Ovary (tissue), 3 donors: ENCODE measurements around the gene SPATA4.

ENCODE experiments used
- POLR2A ChIP-seq: fragments of 450-650 bp; IDR thresholded peaks from one replicate; pipeline ENCODE4 v1.6.1; 2017; ENCODE audit warnings: antibody characterized with exemption, mild to moderate bottlenecking, moderate library complexity
- TF ChIP-seq, protein P1 (sequence below), 3 donors: fragments of 450-650 bp in 2 of 3; fragments of 200-600 bp in 1 of 3; IDR thresholded peaks; one replicate each; pipeline versions ENCODE4 v1.5.1 to v1.8.0; 2016 to 2022; ENCODE audit warnings: antibody characterized with exemption in 3 of 3, mild to moderate bottlenecking in 1 of 3
- donor health status: DM: no; HTN: no; CAD: no.

DNA sequence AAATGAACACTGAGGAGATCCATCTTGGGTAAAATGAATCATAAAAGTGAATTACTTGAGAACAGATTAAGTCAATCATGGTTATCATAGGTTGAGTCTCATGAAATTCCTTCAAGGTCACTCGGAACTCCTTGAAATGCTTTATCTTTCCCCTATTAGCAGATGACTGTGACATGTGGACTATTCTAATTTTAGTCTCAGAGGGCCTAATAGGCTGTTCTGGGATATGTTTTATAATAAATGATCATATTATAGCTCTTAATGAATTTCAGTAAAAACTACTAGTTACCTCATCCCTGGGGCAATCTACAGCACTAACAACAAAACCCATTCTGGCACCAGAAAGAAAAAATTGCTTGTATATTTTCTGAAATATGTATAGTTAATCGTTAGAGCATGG, 44.7 kb downstream of the SPATA4 start:
- TF ChIP-seq, protein P1, sequence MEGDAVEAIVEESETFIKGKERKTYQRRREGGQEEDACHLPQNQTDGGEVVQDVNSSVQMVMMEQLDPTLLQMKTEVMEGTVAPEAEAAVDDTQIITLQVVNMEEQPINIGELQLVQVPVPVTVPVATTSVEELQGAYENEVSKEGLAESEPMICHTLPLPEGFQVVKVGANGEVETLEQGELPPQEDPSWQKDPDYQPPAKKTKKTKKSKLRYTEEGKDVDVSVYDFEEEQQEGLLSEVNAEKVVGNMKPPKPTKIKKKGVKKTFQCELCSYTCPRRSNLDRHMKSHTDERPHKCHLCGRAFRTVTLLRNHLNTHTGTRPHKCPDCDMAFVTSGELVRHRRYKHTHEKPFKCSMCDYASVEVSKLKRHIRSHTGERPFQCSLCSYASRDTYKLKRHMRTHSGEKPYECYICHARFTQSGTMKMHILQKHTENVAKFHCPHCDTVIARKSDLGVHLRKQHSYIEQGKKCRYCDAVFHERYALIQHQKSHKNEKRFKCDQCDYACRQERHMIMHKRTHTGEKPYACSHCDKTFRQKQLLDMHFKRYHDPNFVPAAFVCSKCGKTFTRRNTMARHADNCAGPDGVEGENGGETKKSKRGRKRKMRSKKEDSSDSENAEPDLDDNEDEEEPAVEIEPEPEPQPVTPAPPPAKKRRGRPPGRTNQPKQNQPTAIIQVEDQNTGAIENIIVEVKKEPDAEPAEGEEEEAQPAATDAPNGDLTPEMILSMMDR (IDR thresholded peaks at IDR 0.05), result no peak
- TF ChIP-seq POLR2A, result no peak
